Upper lobe of right lung (tissue), 1 donor: Measurements from ENCODE around the gene PAK4. TPM values are rescaled to one million over a fixed set of nuclear protein-coding genes. Genes with fewer than 3 reads are reported as not detected.
"Not testable (repeated sequence)": the region's sequence is repeated elsewhere in the genome, so short reads cannot be mapped to it uniquely, and the experiment has no call there.

ENCODE experiments used
- ATAC-seq: fragments of 200-7000 bp; cut with Tn5 transposase; one replicate; pipeline ENCODE4 v1.9.1; 2020; ENCODE audit warnings: mild to moderate bottlenecking, moderate library complexity
- DNase-seq: peaks from one replicate; pipeline ENCODE4 v3.0.0-alpha.2; 2020
- H3K27ac ChIP-seq: fragments of 200-600 bp; one replicate; pipeline ENCODE4 v1.8.0; 2022
- H3K27me3 ChIP-seq: fragments of 200-600 bp; one replicate; pipeline ENCODE4 v1.8.0; 2022; ENCODE audit warnings: mild to moderate bottlenecking
- H3K36me3 ChIP-seq: fragments of 200-600 bp; one replicate; pipeline ENCODE4 v1.8.0; 2022
- H3K4me1 ChIP-seq: fragments of 200-600 bp; one replicate; pipeline ENCODE4 v1.8.0; 2022
- H3K4me3 ChIP-seq: fragments of 200-600 bp; one replicate; pipeline ENCODE4 v1.8.0; 2022; ENCODE audit warnings: mild to moderate bottlenecking
- H3K9me3 ChIP-seq: fragments of 200-600 bp; one replicate; pipeline ENCODE4 v1.8.0; 2022
- CTCF ChIP-seq: fragments of 200-600 bp; IDR thresholded peaks from one replicate; pipeline ENCODE4 v1.8.0; 2022; ENCODE audit warnings: antibody characterized with exemption
- intact Hi-C: fragments of 100-400 bp; cut with DNase I; formaldehyde crosslinking; loops from one replicate; pipeline ENCODE4 v1.11.0; 2022
- total RNA-seq: library from RNA; stranded (reverse); fragmentation: NEBNext Ultra II Directional; extraction: Animal tissue kit (Norgen Biotek cat#: 25700); gene quantifications from one replicate; pipeline ENCODE4 v1.2.1, GENCODE V29; 2021
- donor health status: DM: no; HTN: yes; CAD: no; lungs with severe emphysema.

Gene PAK4
- total RNA-seq, 1 donor from 2014 or later: 72.8 TPM

- H3K36me3 ChIP-seq: no peaks in the 10 kb centered on the region
- intact Hi-C loops: no loop called here
- H3K4me3 ChIP-seq: no peak overlapping the region
- no peak for ATAC-seq
- no peak for TF ChIP-seq CTCF
- DNase-seq: no peak
- no peaks in the 10 kb centered on the region for H3K4me1 ChIP-seq
- H3K9me3 ChIP-seq: no peaks in the 10 kb centered on the region
- no peak overlapping the region for H3K27ac ChIP-seq
- no peaks in the 10 kb centered on the region for H3K27me3 ChIP-seq
These were observed 13.2 kb upstream of the PAK4 start for GRCh38 chr19:39112338-39112890.

DNA sequence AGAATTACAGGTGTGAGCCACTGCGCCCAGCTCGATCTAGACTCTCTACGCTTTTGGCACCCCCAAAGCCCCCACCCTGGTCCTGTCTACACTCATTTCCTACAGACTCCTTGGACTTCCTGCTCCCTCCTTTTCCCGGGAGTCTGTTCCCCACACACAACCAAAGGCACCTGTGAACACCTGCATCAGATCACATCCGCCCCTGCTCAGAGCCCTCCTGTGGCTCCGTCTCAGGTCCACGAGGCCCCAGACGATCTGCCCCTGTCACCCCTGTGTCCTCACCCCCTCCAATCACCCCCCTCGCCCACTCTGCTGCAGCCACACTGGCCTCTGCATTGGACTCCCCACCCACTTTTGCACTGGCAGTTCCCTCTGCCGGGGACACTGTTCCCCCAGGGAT, 12.4 kb upstream of the PAK4 start:
- H3K4me1 ChIP-seq: no peaks in the 10 kb centered on the region
- no peaks in the 10 kb centered on the region for H3K27me3 ChIP-seq
- no peaks in the 10 kb centered on the region for H3K9me3 ChIP-seq
- H3K4me3 ChIP-seq: no peak overlapping the region
- DNase-seq (no peak), ATAC-seq (no peak)
- TF ChIP-seq CTCF: no peak
- H3K27ac ChIP-seq: no peak overlapping the region
- intact Hi-C loops: no loop called here
- no peaks in the 10 kb centered on the region for H3K36me3 ChIP-seq

- Histone ChIP-seq H3K27ac (no peak overlapping the region), H3K4me3 (no peak overlapping the region), H3K9me3 (no peaks in the 10 kb centered on the region), H3K4me1 (no peaks in the 10 kb centered on the region), H3K27me3 (no peaks in the 10 kb centered on the region), H3K36me3 (no peaks in the 10 kb centered on the region)
- no peak for DNase-seq
- intact Hi-C loops: no loop called here
- TF ChIP-seq CTCF: no peak
- ATAC-seq: no peak
These were observed 10.3 kb upstream of the PAK4 start for GRCh38 chr19:39115105-39115847.

- ATAC-seq, H3K4me3 ChIP-seq, intact Hi-C loops: not testable (repeated sequence)
These were observed 8.6 kb upstream of the PAK4 start for GRCh38 chr19:39117023-39117422.

GRCh38 chr19:39119830-39120229, 5.8 kb upstream of the PAK4 start:
- TF ChIP-seq CTCF: no peak
- no peak overlapping the region for H3K4me3 ChIP-seq
- intact Hi-C loops: loop anchor here (5.0 to 10.0 kb wide), 2 partner anchors 67 to 205 kb away; partner anchors contain the start of gene LRFN1

More at GRCh38 chr19:39117023-39117422, 8.6 kb upstream of the PAK4 start:
- DNase-seq, H3K27ac ChIP-seq, H3K27me3 ChIP-seq, H3K4me1 ChIP-seq, H3K36me3 ChIP-seq, H3K9me3 ChIP-seq: not testable (repeated sequence)

GRCh38 chr19:39122934-39123731, 2.5 kb upstream of the PAK4 start:
- intact Hi-C loops: loop anchor here (5.0 to 10.0 kb wide), 2 partner anchors 64 to 202 kb away; partner anchors contain the start of gene LRFN1
- no peak for ATAC-seq

More at GRCh38 chr19:39119830-39120229, 5.8 kb upstream of the PAK4 start:
- no peaks in the 10 kb centered on the region for H3K27me3 ChIP-seq
- DNase-seq (no peak), ATAC-seq (no peak)
- no peaks in the 10 kb centered on the region for H3K9me3 ChIP-seq
- no peaks in the 10 kb centered on the region for H3K4me1 ChIP-seq
- H3K36me3 ChIP-seq: no peaks in the 10 kb centered on the region
- H3K27ac ChIP-seq: no peak overlapping the region

More at GRCh38 chr19:39122934-39123731, 2.5 kb upstream of the PAK4 start:
- DNase-seq: no peak
- H3K27ac ChIP-seq: peak overlapping the region; percentile 11
- H3K27me3 ChIP-seq: no peaks in the 10 kb centered on the region
- peaks cover 4% of the 10 kb centered on the region for H3K4me1 ChIP-seq
- H3K4me3 ChIP-seq: no peak overlapping the region
- TF ChIP-seq CTCF: no peak
- H3K36me3 ChIP-seq: no peaks in the 10 kb centered on the region
- H3K9me3 ChIP-seq: no peaks in the 10 kb centered on the region
